Stimulated activated CD8-positive, alpha-beta memory T cell treated with anti-CD3 and anti-CD28 coated beads, Interleukin-4, amount 100 ng/mL, for 48 hours (primary cell): ENCODE measurements around the gene ST3GAL5.

ENCODE experiments used
- DNase-seq: peaks from one replicate; pipeline ENCODE4 v3.0.0-alpha.2; 2020

Gene ST3GAL5

DNA sequence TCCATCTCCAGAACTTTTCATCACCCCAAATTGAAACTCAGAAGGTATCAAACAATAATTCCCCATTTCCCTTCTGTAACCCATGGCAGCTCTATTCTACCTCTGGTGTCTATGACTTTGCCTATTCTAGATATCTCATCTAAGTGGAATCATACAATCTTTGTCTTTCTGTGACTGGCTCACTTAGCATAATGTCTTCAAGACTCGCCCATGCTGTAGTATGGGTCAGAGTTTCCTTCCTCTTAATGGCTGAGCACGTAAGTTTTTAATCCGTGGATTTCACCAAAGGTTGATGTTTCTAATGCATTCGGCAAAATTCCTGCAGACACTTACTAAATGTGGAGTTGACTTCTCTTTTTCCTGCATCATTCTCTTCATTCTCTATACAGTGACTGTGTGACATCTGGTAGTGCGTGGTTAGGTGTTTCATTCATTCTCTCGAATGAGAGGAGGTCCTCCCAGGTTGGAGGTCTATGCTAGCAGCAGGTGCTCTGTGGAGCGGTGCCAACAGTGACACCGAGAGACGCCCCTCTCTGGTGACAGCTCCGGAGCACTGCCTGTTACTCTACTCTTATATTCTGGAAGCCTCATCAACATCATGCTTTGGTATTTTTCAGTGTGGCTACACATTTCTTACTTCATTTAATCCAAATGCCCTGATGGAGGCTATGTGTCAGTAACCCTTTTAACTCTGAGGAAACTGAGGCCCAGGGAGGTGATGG is 84.9 kb downstream of the ST3GAL5 start:
- DNase-seq, result peak; percentile 22

- DNase-seq, result peak; percentile 5
Measured at GRCh38 chr2:85802354-85803103, 86.3 kb downstream of the ST3GAL5 start.

GRCh38 chr2:85801871-85802270 is 86.9 kb downstream of the ST3GAL5 start:
- DNase-seq, result peak; percentile 13

- DNase-seq, result peak; percentile 5
Measured at GRCh38 chr2:85800586-85800985, 88.2 kb downstream of the ST3GAL5 start.

- no peak for DNase-seq
Measured at GRCh38 chr2:85799215-85799956, 89.4 kb downstream of the ST3GAL5 start.

GRCh38 chr2:85797921-85798320 is 90.9 kb downstream of the ST3GAL5 start:
- no peak for DNase-seq

GRCh38 chr2:85797263-85797660 is 91.5 kb downstream of the ST3GAL5 start:
- no peak for DNase-seq

GRCh38 chr2:85796341-85797262 is 92.2 kb downstream of the ST3GAL5 start:
- DNase-seq, result no peak

GRCh38 chr2:85796046-85796340 is 92.8 kb downstream of the ST3GAL5 start:
- DNase-seq, result no peak

- DNase-seq, result no peak
Measured at GRCh38 chr2:85795331-85796045, 93.3 kb downstream of the ST3GAL5 start.

DNA sequence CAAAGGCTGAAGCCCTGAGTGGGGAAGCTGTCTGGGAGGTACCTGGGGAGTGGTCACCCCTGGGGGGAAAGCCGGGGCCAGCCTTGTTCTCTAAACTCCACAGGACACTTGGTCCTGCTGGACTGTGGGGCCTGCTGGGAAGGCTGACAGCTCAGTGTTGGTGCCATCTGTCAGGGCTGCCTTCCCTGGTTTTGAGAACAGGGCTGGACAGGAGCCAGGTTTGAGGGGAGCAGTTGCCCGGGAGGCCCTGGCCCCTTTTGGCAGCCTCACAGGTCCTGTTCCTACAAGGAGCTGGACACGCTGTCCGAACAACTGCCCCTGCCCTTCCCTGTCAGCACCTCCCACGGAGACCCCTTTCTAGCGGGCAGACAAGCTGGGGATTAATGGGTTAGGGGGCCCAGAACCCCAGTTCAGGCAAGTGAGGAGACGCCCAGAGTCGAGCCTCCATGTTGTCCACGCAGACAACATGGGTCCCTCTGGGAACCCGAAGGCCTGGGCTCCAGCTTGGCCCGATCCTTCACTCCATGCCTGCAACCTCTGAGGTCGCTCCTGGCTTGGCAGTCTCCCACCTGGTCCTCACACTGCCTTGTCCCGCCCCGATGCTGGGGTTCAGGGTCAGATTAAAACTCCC is 94.2 kb downstream of the ST3GAL5 start:
- no peak for DNase-seq

- no peak for DNase-seq
Measured at GRCh38 chr2:85794038-85794441, 94.8 kb downstream of the ST3GAL5 start.

- DNase-seq, result no peak
Measured at GRCh38 chr2:85793584-85793983, 95.2 kb downstream of the ST3GAL5 start.

DNA sequence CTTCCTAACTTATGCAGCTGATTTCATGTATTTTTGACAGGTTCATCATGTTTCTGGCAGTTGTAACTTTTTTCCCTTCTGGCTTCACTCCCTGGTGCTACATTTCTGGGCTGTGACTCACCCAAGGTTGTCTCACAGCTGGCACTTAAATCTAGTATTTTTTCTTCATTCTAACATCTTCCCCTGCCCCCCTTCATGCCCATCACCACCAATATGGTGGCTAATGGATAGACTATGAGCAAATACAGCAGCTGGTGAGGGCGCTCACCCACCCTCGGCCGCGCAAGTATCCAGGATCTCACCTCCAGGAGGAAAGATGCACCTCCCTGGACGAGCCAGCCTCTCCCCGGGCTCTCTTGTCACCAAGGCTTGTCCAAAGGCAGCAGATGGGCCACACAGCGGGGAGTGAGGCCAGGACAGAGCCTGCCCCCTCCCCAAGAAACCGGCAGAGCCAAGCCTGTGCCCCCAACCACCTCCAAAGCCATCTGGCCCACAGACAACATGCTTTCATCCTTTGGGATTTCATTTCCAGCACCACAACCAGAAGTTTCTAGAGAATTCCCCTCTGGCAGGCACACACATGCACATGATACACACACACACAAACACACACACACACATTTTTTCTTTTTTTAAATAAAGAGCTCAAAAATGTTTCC is 95.9 kb downstream of the ST3GAL5 start:
- no peak for DNase-seq

DNA sequence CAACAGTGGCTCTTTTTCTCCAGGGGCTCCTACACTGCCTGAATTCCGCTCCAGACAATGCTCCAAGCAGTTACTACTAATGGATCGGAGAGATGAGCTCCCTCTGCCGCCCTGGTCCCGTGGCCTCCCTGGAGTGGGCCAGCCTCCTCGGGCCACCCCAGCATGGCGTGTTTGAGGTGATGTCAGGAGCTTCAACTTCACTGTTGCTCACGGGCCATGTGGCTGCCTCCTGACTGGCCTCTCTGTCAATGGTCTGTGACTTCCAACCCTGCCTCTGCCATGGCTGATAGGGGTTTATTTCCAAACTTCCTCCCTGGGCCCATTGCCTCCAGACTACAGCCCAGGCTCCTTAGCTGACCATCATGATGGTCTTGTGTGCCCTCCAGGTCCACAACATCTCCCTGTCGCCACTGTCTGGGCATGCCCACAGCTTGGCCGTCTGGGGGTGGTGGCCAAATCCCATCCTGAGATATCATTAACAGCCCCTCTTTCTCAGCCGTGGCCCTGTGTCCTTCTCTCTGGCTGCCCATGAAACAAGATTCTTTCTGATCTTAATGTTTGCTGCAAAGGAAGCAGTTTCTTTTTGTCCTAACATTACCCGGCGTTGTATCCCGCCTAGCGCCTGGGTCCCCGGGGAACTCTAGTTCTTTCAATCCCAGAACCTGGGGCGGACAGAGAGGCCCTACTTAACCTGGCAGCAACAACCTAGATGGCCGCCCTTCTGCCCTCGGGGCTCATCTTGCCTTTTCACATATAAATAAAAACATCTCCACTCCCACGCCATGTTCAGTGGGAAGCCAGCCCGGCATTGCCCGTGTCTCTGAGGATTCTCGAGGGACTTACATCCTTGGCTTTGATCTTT is 96.9 kb downstream of the ST3GAL5 start:
- no peak for DNase-seq

DNA sequence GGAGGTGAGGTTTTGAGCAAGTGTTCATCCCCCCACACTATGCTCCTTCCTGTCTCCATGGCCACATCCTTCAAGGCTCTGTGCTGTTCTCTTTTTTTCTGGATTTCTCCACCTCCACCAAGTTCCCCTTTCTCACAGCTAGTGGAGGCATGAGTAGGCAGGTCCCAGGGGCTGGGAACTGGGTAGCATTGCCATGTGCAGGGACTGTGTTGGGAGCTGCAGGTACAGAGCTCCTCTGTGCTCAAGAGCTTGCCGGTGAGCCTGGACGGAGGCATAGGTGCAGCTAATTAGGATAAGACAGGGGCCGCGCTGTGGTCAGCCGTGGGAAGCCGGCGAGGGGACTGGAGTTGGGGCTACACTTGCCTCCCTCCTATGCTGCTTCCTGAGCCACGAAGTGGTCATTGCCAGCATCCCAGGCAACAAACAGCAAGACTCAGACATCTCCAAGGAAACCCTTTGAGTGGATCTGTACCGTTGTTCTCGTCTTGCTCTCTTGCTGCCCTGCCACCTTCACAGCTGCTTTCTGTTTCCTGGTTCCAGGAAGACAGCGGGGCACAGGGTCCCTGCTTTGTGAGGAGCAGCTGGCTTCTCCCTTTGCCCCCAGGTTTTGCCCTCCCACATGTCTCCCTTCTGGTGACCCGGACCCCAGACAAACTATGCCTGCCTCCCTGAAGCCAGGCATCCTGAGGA is 98.1 kb downstream of the ST3GAL5 start:
- DNase-seq, result no peak

- no peak for DNase-seq
Measured at GRCh38 chr2:85790032-85790431, 98.8 kb downstream of the ST3GAL5 start.

GRCh38 chr2:85789271-85789670 is 99.5 kb downstream of the ST3GAL5 start:
- DNase-seq, result no peak

DNA sequence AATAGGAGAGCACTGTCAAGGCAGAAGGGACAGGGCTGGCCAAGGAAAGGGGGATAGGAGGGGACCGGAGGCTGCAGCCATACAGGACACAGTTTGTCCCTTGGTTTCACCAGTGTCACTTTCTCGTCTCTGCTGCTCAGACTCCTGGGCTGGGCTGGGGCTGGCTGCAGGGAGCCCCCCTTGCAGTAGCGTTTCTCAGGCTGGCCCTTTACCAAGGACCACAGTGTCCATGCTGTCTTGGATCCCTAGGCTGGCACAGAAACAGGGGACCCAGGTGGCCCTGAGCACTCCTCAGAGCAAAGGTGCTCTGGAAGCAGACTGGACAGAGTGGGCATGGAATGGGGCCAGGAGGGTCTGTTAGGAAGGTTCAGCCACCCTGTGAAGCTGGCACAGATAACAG is 100.2 kb downstream of the ST3GAL5 start:
- DNase-seq, result no peak

DNA sequence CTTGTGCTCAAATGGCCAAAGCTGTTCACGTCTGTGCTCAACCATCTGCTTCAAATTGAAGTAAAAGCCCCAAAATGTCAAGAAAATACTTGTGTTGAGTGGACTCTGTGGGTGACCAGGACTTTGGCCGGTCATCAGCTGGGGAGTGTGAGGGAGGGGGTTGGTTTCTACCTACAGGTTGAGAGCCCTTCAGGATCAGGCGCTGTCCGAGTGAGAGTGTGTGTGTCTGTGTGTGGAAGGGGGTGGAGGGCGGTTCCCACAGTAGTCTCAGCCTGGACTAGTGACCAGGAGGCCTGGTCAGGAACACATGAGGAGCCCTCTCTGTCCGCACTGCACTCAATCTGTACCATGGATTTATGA is 100.8 kb downstream of the ST3GAL5 start:
- DNase-seq, result no peak
